ENCODE measurements around the gene FHL3. TPM values are rescaled to one million over a fixed set of nuclear protein-coding genes. Genes with fewer than 3 reads are reported as not detected.

FHL3 gene
- total RNA-seq, 1 donor from 2014 or later, result 14.2 TPM

DNA sequence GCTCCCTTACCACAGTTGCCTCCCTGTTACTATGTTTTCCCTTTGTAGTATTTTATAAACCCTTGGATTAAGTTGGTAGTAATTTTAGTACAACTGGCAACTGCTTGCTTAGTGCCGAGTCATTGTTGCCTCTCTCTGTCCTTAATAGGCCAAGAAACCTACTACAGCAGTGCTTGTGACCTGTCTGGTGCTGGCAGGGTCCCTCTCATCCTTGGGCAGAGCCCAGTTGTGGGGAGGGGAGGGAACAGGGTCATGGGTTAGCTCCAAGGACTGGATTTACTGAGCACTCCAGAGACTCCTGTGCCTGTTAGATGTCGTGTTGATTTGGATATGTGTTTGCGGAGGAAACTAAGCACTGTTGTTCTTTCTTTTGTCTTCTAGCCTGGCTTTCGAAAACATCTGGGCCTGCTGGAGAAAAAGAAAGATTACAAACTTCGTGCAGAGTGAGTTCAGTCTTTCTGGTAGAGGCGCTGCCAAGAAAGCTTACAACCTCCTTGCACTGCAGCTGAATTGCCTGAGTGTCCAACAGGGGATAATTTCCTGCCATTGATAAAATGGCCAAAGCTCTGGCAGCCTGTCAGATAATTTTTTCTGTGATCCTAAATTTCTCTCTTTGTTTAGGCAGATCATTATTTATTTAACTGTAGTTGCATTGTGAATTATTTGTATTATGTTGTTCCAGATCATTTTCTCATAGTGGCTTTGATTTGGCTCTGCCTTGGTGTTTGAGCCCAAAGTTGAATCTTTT, 10.8 kb upstream of the FHL3 start:
- no peak for TF ChIP-seq CTCF (conservative IDR thresholded peaks at IDR 0.05; ENCODE audit: low read depth, low read length)
- H3K4me3 ChIP-seq (ENCODE audit: low read depth, low read length), result no peak overlapping the region
- DNase-seq (ENCODE audit: low read depth), result no peak

DNA sequence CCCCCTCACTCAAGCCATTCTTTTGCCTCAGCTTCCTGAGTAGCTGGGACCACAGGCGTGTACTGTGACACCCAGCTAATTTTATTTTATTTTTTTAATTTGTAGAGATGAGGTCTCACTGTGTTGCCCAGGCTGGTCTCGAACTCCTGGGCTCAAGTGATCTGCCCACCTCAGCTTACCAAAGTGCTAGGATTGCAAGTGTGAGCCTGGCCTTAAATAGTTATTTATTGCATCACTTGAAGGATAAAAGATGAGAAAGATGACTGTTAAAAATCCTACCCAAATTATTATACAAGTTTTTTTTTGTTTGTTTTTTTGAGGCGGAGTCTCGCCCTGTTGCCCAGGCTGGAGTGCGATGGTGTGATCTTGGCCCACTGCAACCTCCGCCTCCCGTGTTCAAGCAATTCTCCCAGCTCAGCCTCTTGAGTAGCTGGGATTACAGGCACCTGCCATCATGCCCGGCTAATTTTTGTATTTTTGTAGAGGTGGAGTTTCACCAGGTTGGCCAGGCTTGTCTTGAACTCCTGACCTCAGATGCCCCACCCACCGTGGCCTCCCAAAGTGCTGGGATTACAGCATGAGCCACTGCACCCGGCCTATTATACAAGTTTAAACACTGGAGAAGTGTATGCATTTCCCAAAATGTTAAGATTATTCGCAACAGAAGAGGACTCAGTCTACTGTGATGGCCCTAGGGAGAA, 9.6 kb upstream of the FHL3 start:
- no peak for DNase-seq (ENCODE audit: low read depth)
- TF ChIP-seq CTCF (conservative IDR thresholded peaks at IDR 0.05; ENCODE audit: low read depth, low read length), result no peak
- H3K4me3 ChIP-seq (ENCODE audit: low read depth, low read length), result no peak overlapping the region

- peak overlapping the region; percentile 78 for H3K4me3 ChIP-seq (ENCODE audit: low read depth, low read length)
- no peak for DNase-seq (ENCODE audit: low read depth)
- TF ChIP-seq CTCF (conservative IDR thresholded peaks at IDR 0.05; ENCODE audit: low read depth, low read length), result peak; percentile 3
Measured at GRCh38 chr1:38014171-38014570, 8.9 kb upstream of the FHL3 start.

DNA sequence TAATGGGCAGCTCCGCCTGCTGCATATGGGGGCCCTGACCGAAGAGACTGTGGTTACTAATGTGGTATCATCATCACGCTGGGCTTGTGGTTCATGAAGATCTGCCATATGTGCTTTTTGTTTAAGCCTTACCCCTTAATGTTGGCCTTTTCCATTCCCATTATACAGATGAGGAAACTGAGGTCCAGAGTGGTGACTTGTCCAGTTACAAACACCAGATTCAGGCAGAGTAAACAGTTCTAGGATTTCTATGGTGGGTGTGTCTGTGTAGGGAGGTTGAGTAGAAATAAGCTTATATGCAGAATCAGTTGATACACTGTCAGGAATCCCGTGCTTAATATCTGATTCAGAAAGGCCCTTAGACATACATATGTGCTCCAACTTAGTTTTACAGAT, 7.9 kb upstream of the FHL3 start:
- DNase-seq (ENCODE audit: low read depth), result no peak
- peak overlapping the region; percentile 78 for H3K4me3 ChIP-seq (ENCODE audit: low read depth, low read length)
- no peak for TF ChIP-seq CTCF (conservative IDR thresholded peaks at IDR 0.05; ENCODE audit: low read depth, low read length)

- no peak for TF ChIP-seq CTCF (conservative IDR thresholded peaks at IDR 0.05; ENCODE audit: low read depth, low read length)
- H3K4me3 ChIP-seq (ENCODE audit: low read depth, low read length), result peak within 1 kb of the TSS; percentile 78
- peak; percentile 98 for DNase-seq (ENCODE audit: low read depth)
Measured at GRCh38 chr1:38012363-38013226, 7.3 kb upstream of the FHL3 start, which contains the start of gene UTP11. TSS of gene UTP11 (plus strand) at chr1:38012734. CDS start at chr1:38012803, 69 bp downstream.

DNA sequence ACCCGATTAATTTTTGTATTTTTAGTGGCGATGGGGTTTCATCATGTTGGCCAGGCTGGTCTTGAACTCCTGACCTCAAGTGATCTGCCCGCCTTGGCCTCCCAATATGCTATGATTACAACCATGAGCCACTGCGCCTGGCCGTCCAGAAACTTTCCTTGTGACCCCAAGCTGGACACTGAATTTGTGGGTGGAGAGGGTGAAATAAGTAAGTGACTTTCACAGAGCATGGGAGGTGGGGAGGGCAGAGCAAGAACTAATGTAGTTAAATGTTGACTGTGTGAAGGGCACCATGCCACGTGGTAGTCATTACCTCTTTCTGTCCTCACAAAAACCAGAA, 4.5 kb upstream of the FHL3 start:
- H3K4me3 ChIP-seq (ENCODE audit: low read depth, low read length), result no peak overlapping the region
- TF ChIP-seq CTCF (conservative IDR thresholded peaks at IDR 0.05; ENCODE audit: low read depth, low read length), result no peak
- no peak for DNase-seq (ENCODE audit: low read depth)
